ENCODE results near the gene THEM4. TPM values are rescaled to one million over a fixed set of nuclear protein-coding genes. Genes with fewer than 3 reads are reported as not detected.

Gene THEM4
- total RNA-seq, 4 donors from 2014 or later, result 28.5 to 32.5 (median 31.3) TPM

- intact Hi-C loops (cut with DNase I), result no loop called here
- no peak overlapping the region for H3K4me3 ChIP-seq (replicated peaks in 1 of 3)
- TF ChIP-seq CTCF (IDR thresholded peaks at IDR 0.05) (no peak), POLR2A (IDR thresholded peaks at IDR 0.05) (no peak)
- WGBS, 2 donors, result 81 to 88% methylated on average over 6 of the region's 6 CpGs
- no peak overlapping the region for H3K27ac ChIP-seq
- no peaks in the 10 kb centered on the region for H3K4me1 ChIP-seq
- H3K9me3 ChIP-seq, result no peaks in the 10 kb centered on the region
- no peak for DNase-seq
- no peaks in the 10 kb centered on the region for H3K36me3 ChIP-seq
- no peaks in the 10 kb centered on the region for H3K27me3 ChIP-seq
Measured at GRCh38 chr1:151918819-151919610, 9.7 kb upstream of the THEM4 start.

GRCh38 chr1:151918156-151918555 lies 8.8 kb upstream of the THEM4 start:
- 88 to 89% methylated on average over 3 of the region's 3 CpGs for WGBS, 2 donors
- no peaks in the 10 kb centered on the region for H3K36me3 ChIP-seq
- no peak overlapping the region for H3K4me3 ChIP-seq (replicated peaks in 1 of 3)
- H3K4me1 ChIP-seq, result no peaks in the 10 kb centered on the region
- no peaks in the 10 kb centered on the region for H3K9me3 ChIP-seq
- no peak for DNase-seq
- no peaks in the 10 kb centered on the region for H3K27me3 ChIP-seq
- no peak overlapping the region for H3K27ac ChIP-seq
- TF ChIP-seq CTCF (IDR thresholded peaks at IDR 0.05) (no peak), POLR2A (IDR thresholded peaks at IDR 0.05) (no peak)
- intact Hi-C loops (cut with DNase I), result no loop called here

GRCh38 chr1:151916726-151917370 lies 7.5 kb upstream of the THEM4 start:
- Histone ChIP-seq H3K4me1 (no peaks in the 10 kb centered on the region), H3K4me3 (replicated peaks in 1 of 3) (no peak overlapping the region), H3K36me3 (no peaks in the 10 kb centered on the region), H3K27me3 (no peaks in the 10 kb centered on the region), H3K9me3 (no peaks in the 10 kb centered on the region), H3K27ac (no peak overlapping the region)
- no peak for DNase-seq
- intact Hi-C loops (cut with DNase I), result no loop called here
- WGBS, 2 donors, result 76 to 84% methylated on average over 7 of the region's 7 CpGs
- no peak for TF ChIP-seq POLR2A (IDR thresholded peaks at IDR 0.05)
- TF ChIP-seq CTCF (IDR thresholded peaks at IDR 0.05), result no peak

GRCh38 chr1:151915061-151915686 lies 5.9 kb upstream of the THEM4 start:
- intact Hi-C loops (cut with DNase I), result no loop called here
- Histone ChIP-seq H3K27ac (no peak overlapping the region), H3K9me3 (no peaks in the 10 kb centered on the region), H3K27me3 (no peaks in the 10 kb centered on the region), H3K4me3 (replicated peaks in 1 of 3) (no peak overlapping the region), H3K36me3 (no peaks in the 10 kb centered on the region), H3K4me1 (no peaks in the 10 kb centered on the region)
- 31 to 39% methylated on average over 1 of the region's 1 CpG for WGBS, 2 donors
- DNase-seq, result no peak
- TF ChIP-seq POLR2A (IDR thresholded peaks at IDR 0.05) (no peak), CTCF (IDR thresholded peaks at IDR 0.05) (no peak)

- Histone ChIP-seq H3K27me3 (no peaks in the 10 kb centered on the region), H3K27ac (no peak overlapping the region), H3K9me3 (no peaks in the 10 kb centered on the region), H3K4me3 (replicated peaks in 1 of 3) (no peak overlapping the region), H3K36me3 (no peaks in the 10 kb centered on the region), H3K4me1 (no peaks in the 10 kb centered on the region)
- WGBS, 2 donors, result 87 to 95% methylated on average over 2 of the region's 2 CpGs
- intact Hi-C loops (cut with DNase I), result no loop called here
- no peak for TF ChIP-seq POLR2A (IDR thresholded peaks at IDR 0.05)
- TF ChIP-seq CTCF (IDR thresholded peaks at IDR 0.05), result no peak
- no peak for DNase-seq
Measured at GRCh38 chr1:151914076-151914475, 4.8 kb upstream of the THEM4 start.
